ENCODE data around the gene IAPP. TPM values are rescaled to one million over a fixed set of nuclear protein-coding genes. Genes with fewer than 3 reads are reported as not detected.

The IAPP gene
- total and polyA plus RNA-seq, 2 experiments from 2014 or later: 0.32 TPM; not detected in 1

DNA sequence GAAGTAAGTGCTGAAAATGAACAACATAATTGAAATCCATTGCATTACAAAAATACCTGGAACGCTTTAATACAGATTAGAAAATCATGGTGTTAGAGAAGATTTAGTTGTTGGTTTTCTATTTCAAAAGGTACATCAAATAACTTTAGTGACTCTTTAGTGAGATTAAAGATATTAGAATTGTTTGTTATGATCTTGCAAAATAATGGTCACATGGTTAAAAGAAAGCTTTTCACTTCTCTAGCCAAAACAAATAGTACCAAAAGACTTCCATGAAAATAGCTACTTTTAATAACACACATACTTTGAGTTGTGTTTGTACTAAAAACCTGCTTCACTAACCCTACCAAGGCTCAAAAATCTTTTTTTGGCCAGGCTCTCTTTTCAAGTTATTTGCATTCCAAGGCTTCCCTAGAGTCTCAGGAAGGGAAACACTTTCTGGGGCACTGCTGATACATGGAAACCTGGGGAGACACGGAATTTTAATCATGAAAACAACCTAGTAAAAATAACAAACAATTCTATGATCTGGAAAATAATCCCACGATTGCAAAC, 37.9 kb upstream of the IAPP start, which contains the start of gene SLCO1A2 (continued):
- TF ChIP-seq, protein P1, sequence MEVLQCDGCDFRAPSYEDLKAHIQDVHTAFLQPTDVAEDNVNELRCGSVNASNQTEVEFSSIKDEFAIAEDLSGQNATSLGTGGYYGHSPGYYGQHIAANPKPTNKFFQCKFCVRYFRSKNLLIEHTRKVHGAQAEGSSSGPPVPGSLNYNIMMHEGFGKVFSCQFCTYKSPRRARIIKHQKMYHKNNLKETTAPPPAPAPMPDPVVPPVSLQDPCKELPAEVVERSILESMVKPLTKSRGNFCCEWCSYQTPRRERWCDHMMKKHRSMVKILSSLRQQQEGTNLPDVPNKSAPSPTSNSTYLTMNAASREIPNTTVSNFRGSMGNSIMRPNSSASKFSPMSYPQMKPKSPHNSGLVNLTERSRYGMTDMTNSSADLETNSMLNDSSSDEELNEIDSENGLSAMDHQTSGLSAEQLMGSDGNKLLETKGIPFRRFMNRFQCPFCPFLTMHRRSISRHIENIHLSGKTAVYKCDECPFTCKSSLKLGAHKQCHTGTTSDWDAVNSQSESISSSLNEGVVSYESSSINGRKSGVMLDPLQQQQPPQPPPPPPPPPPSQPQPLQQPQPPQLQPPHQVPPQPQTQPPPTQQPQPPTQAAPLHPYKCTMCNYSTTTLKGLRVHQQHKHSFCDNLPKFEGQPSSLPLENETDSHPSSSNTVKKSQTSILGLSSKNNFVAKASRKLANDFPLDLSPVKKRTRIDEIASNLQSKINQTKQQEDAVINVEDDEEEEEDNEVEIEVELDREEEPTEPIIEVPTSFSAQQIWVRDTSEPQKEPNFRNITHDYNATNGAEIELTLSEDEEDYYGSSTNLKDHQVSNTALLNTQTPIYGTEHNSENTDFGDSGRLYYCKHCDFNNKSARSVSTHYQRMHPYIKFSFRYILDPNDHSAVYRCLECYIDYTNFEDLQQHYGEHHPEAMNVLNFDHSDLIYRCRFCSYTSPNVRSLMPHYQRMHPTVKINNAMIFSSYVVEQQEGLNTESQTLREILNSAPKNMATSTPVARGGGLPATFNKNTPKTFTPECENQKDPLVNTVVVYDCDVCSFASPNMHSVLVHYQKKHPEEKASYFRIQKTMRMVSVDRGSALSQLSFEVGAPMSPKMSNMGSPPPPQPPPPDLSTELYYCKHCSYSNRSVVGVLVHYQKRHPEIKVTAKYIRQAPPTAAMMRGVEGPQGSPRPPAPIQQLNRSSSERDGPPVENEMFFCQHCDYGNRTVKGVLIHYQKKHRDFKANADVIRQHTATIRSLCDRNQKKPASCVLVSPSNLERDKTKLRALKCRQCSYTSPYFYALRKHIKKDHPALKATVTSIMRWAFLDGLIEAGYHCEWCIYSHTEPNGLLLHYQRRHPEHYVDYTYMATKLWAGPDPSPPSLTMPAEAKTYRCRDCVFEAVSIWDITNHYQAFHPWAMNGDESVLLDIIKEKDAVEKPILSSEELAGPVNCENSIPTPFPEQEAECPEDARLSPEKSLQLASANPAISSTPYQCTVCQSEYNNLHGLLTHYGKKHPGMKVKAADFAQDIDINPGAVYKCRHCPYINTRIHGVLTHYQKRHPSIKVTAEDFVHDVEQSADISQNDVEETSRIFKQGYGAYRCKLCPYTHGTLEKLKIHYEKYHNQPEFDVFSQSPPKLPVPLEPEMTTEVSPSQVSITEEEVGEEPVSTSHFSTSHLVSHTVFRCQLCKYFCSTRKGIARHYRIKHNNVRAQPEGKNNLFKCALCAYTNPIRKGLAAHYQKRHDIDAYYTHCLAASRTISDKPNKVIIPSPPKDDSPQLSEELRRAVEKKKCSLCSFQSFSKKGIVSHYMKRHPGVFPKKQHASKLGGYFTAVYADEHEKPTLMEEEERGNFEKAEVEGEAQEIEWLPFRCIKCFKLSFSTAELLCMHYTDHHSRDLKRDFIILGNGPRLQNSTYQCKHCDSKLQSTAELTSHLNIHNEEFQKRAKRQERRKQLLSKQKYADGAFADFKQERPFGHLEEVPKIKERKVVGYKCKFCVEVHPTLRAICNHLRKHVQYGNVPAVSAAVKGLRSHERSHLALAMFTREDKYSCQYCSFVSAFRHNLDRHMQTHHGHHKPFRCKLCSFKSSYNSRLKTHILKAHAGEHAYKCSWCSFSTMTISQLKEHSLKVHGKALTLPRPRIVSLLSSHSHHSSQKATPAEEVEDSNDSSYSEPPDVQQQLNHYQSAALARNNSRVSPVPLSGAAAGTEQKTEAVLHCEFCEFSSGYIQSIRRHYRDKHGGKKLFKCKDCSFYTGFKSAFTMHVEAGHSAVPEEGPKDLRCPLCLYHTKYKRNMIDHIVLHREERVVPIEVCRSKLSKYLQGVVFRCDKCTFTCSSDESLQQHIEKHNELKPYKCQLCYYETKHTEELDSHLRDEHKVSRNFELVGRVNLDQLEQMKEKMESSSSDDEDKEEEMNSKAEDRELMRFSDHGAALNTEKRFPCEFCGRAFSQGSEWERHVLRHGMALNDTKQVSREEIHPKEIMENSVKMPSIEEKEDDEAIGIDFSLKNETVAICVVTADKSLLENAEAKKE (CRISPR knock-in tag; IDR thresholded peaks at IDR 0.05): no peak
- TF ChIP-seq EZH2 (IDR thresholded peaks at IDR 0.05; ENCODE audit: low read depth, unreplicated experiment): no peak
- TF ChIP-seq, protein P2, sequence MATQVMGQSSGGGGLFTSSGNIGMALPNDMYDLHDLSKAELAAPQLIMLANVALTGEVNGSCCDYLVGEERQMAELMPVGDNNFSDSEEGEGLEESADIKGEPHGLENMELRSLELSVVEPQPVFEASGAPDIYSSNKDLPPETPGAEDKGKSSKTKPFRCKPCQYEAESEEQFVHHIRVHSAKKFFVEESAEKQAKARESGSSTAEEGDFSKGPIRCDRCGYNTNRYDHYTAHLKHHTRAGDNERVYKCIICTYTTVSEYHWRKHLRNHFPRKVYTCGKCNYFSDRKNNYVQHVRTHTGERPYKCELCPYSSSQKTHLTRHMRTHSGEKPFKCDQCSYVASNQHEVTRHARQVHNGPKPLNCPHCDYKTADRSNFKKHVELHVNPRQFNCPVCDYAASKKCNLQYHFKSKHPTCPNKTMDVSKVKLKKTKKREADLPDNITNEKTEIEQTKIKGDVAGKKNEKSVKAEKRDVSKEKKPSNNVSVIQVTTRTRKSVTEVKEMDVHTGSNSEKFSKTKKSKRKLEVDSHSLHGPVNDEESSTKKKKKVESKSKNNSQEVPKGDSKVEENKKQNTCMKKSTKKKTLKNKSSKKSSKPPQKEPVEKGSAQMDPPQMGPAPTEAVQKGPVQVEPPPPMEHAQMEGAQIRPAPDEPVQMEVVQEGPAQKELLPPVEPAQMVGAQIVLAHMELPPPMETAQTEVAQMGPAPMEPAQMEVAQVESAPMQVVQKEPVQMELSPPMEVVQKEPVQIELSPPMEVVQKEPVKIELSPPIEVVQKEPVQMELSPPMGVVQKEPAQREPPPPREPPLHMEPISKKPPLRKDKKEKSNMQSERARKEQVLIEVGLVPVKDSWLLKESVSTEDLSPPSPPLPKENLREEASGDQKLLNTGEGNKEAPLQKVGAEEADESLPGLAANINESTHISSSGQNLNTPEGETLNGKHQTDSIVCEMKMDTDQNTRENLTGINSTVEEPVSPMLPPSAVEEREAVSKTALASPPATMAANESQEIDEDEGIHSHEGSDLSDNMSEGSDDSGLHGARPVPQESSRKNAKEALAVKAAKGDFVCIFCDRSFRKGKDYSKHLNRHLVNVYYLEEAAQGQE (IDR thresholded peaks at IDR 0.05; ENCODE audit: unreplicated experiment): no peak
- no peak for TF ChIP-seq NANOG (IDR thresholded peaks at IDR 0.05; ENCODE audit: borderline replicate concordance)
- no peak for TF ChIP-seq ZNF331 (CRISPR knock-in tag; IDR thresholded peaks at IDR 0.05; ENCODE audit: low read depth)

DNA sequence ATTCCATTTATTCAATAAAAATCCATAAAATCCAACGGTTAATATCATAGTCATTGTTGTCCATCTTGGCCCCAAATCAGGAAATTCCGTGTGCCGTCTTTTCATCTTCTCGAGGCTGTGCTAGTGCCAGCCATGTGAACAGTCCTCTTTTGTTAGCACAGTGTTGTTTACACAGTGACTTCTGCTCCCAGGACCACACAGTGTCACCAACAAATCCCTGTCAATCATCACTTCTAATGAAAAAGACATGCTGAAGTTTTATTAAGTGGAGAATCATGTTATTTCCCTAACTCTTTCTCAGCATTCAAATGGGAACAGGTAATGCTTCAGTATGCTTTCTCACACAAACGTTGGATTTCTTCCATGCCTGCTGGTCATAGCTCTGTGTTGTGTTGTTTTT, 36.0 kb upstream of the IAPP start:
- Histone ChIP-seq H3K27ac (ENCODE audit: low read depth) (no peak overlapping the region), H4K20me1 (replicated peaks; ENCODE audit: insufficient read depth) (no peaks in the 10 kb centered on the region), H3K27me3 (ENCODE audit: insufficient read depth) (no peaks in the 10 kb centered on the region), H3K4me3 (no peak overlapping the region), H3K4me1 (ENCODE audit: insufficient read depth) (peaks cover 25% of the 10 kb centered on the region), H3F3A (replicated peaks; ENCODE audit: low read depth) (no peaks in the 10 kb centered on the region), H2AFZ (no peak overlapping the region), H3K36me3 (ENCODE audit: insufficient read depth) (0 out of 2 replicates have a peak, but pooled peaks cover 9% of the 10 kb centered on the region), H3K4me2 (no peak overlapping the region), H3K79me2 (replicated peaks; ENCODE audit: insufficient read depth) (no peaks in the 10 kb centered on the region), H3K9me2 (ENCODE audit: insufficient read depth) (no peaks in the 10 kb centered on the region)
- Mint-ChIP-seq H3K9me3 (peaks cover 15% of the 10 kb centered on the region), H3K36me3 (ENCODE audit: low read depth) (peaks cover 14% of the 10 kb centered on the region), H3K4me3 (no peak overlapping the region), H3K4me1 (peaks cover 24% of the 10 kb centered on the region), H3K27ac (no peak overlapping the region), H3K27me3 (ENCODE audit: insufficient read depth, low read depth, poor library complexity) (no peaks in the 10 kb centered on the region)
- no peak for DNase-seq (ENCODE audit: low spot score)
- no peak for ATAC-seq
- TF ChIP-seq NANOG (IDR thresholded peaks at IDR 0.05; ENCODE audit: borderline replicate concordance): no peak
- TF ChIP-seq, protein P2 (IDR thresholded peaks at IDR 0.05; ENCODE audit: unreplicated experiment): no peak
